ENCODE data around the gene GNA14. TPM values are rescaled to one million over a fixed set of nuclear protein-coding genes. Genes with fewer than 3 reads are reported as not detected.
"Not testable (repeated sequence)": the region's sequence is repeated elsewhere in the genome, so short reads cannot be mapped to it uniquely, and the experiment has no call there.

Gene GNA14
- total RNA-seq, 1 experiment from 2014 or later, result 0.15 TPM

- H3K36me3 ChIP-seq (ENCODE audit: control insufficient read depth, insufficient read depth, low read length); POLR2A ChIA-PET; H3K9me3 ChIP-seq (ENCODE audit: control insufficient read depth, insufficient read depth, low read depth, low read length); CTCF ChIA-PET; BruUV-seq (replicated peaks); ATAC-seq; H3K4me3 ChIP-seq (ENCODE audit: low read depth in 2 of 2, low read length in 2 of 2); DNase-seq (ENCODE audit: low read depth, low spot score); intact Hi-C loops (cut with micrococcal nuclease; ENCODE audit: unreplicated experiment); H3K27me3 ChIP-seq (ENCODE audit: control insufficient read depth, insufficient read depth, low read length); H3K27ac ChIP-seq (ENCODE audit: low read length); in situ Hi-C loops (cut with HindIII; ENCODE audit: low pct_unique_long_range_greater_than_20kb, low sequenced_read_pairs); H3K4me1 ChIP-seq (ENCODE audit: control insufficient read depth, insufficient read depth, low read length): not testable (repeated sequence)
These were observed 239.6 kb downstream of the GNA14 start for GRCh38 chr9:77408521-77408920.

GRCh38 chr9:77403239-77403638 lies 244.9 kb downstream of the GNA14 start:
- no peak for DNase-seq (ENCODE audit: low read depth, low spot score)
- POLR2A ChIA-PET, result no interaction called here
- ATAC-seq, result no peak
- Histone ChIP-seq H3K36me3 (ENCODE audit: control insufficient read depth, insufficient read depth, low read length) (no peaks in the 10 kb centered on the region), H3K4me1 (ENCODE audit: control insufficient read depth, insufficient read depth, low read length) (no peaks in the 10 kb centered on the region), H3K9me3 (ENCODE audit: control insufficient read depth, insufficient read depth, low read depth, low read length) (no peaks in the 10 kb centered on the region), H3K27ac (ENCODE audit: low read length) (no peak overlapping the region), H3K4me3 (ENCODE audit: low read depth in 2 of 2, low read length in 2 of 2) (no peak overlapping the region), H3K27me3 (ENCODE audit: control insufficient read depth, insufficient read depth, low read length) (no peaks in the 10 kb centered on the region)
- CTCF ChIA-PET, result no interaction called here
- in situ Hi-C loops (cut with HindIII; ENCODE audit: low pct_unique_long_range_greater_than_20kb, low sequenced_read_pairs) (no loop called here), intact Hi-C loops (cut with micrococcal nuclease; ENCODE audit: unreplicated experiment) (no loop called here)
- TF ChIP-seq CTCF (IDR thresholded peaks at IDR 0.05) (no peak), POLR2AphosphoS5 (IDR thresholded peaks at IDR 0.05; ENCODE audit: low read depth, low read length) (no peak)
- BruUV-seq (replicated peaks), result no TSS peak

GRCh38 chr9:77402286-77402685 lies 245.8 kb downstream of the GNA14 start:
- in situ Hi-C loops (cut with HindIII; ENCODE audit: low pct_unique_long_range_greater_than_20kb, low sequenced_read_pairs), result no loop called here
- CTCF ChIA-PET, result no interaction called here

More at GRCh38 chr9:77402286-77402685, 245.8 kb downstream of the GNA14 start:
- no peak for ATAC-seq
- POLR2A ChIA-PET, result no interaction called here
- no peaks in the 10 kb centered on the region for H3K36me3 ChIP-seq (ENCODE audit: control insufficient read depth, insufficient read depth, low read length)
- no peaks in the 10 kb centered on the region for H3K9me3 ChIP-seq (ENCODE audit: control insufficient read depth, insufficient read depth, low read depth, low read length)
- H3K27me3 ChIP-seq (ENCODE audit: control insufficient read depth, insufficient read depth, low read length), result no peaks in the 10 kb centered on the region
- BruUV-seq (replicated peaks), result no TSS peak
- H3K4me1 ChIP-seq (ENCODE audit: control insufficient read depth, insufficient read depth, low read length), result no peaks in the 10 kb centered on the region
- TF ChIP-seq POLR2AphosphoS5 (IDR thresholded peaks at IDR 0.05; ENCODE audit: low read depth, low read length) (no peak), TCF7L2 (IDR thresholded peaks at IDR 0.05; ENCODE audit: low read depth, low read length) (no peak), REST (IDR thresholded peaks at IDR 0.05; ENCODE audit: insufficient read depth in 1 of 2, low read depth in 2 of 2, low read length in 1 of 2) (no peak), CTCF (IDR thresholded peaks at IDR 0.05) (no peak), SIN3A (IDR thresholded peaks at IDR 0.05; ENCODE audit: borderline replicate concordance, insufficient read depth, low read depth, low read length) (no peak)
- no peak overlapping the region for H3K4me3 ChIP-seq (ENCODE audit: low read depth in 2 of 2, low read length in 2 of 2)
- DNase-seq (ENCODE audit: low read depth, low spot score), result no peak
- intact Hi-C loops (cut with micrococcal nuclease; ENCODE audit: unreplicated experiment), result no loop called here
- H3K27ac ChIP-seq (ENCODE audit: low read length), result no peak overlapping the region

Data from Panc1 (cell line).